T-helper 1 cell (primary cell): ENCODE results near the gene LKAAEAR1.

Experiments
- DNase-seq, 5 donors: peaks; one replicate each; pipeline ENCODE4 v3.0.0-alpha.2; 2012 to 2020

LKAAEAR1 gene

DNA sequence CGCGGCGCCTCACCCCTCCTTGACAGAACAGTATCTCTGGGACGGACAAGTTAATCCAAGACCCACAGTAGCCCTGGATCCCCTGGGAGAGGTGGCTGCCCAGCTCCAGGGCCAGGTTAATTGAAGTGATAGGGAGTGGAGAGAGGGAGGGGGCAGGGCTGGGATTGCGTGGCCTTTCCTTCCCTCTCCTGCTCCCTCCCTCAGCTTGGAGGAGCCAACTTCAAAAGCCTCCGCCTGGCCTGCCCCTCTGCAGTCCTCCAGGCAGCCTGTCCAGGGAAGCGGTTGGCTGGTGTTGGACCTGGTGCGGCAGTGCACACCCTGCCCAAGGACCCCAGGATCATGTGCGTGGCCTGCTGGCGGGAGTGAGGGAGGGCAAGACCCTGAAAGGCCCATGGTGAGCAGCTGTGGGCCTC, 48.3 kb downstream of the LKAAEAR1 start, which contains the start of gene C20orf204:
C20orf204 (plus strand) TSS at position 250 of the 413 bp plus-strand sequence; CDS start at position 392, 142 bp downstream.
- DNase-seq, result no peak

DNA sequence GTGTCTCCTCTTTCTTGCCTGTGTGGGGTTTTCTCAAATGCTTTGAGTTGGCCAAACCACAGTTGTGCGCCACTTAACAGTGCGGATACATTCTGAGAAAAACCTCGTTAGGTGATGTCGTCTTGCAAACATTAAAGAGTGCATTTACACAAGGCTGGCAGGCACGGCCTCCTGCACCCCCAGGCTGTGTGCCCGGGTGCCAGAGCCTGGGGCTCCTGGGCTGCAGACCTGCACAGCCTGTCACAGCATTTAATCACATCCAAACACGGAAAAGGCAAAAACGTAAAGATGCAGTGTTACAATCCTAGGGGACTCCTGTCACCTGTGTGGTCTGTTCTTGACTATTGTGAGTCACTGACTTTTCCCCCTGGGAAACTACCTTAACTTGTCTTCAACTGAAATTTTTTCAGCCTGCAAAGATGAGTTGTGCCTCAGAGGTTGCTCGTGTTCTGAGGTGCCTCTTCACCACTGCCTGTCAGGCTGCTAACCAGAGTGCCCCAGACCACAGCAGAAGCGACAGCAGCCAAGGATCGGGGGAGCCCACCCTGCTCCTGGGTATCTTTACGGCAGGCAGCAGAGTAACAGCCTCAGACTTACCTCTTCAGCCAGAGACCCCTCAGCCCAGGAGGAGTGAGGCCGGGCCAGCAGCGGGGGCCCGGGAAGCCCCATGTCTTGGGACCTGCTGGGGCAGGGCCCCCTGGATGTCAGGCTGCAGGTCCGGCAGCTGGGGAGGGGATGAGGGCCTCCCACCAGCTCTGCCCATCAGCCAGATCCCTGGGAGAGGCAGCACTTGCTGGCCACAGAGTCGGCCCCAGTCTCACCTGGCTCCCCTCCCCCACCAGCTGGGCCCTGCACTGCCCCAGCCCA, 48.9 kb downstream of the LKAAEAR1 start:
- peak in 1 of 5 donors; percentile 77 for DNase-seq

DNA sequence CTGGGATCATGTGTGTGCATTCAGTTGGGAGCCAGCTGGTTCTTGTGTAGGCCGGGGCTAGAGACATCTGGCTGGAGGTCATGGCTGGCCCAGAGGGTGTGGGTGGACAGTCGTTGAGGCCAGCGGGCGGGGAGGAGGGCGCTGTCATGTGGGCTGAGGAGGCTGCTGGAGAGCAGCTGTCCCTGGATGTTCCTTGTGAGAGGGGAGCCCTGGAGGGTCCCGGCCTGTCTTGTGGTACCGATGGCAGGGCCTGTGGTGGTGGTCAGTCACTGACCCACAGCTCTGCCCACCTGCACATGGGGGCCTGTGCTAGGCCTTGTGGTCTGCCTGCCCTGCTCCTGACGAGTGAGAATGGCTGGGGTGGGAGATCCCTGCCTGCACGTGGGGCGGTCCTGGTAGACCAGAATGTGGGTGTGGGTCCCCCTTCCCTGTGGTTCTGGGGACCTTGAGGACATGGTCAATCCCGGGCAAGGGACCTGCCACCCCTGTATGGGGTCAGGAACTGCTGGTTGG, 50.2 kb downstream of the LKAAEAR1 start:
- no peak for DNase-seq
